ENCODE results near the gene NCF1.
"Not testable (repeated sequence)": the region's sequence is repeated elsewhere in the genome, so short reads cannot be mapped to it uniquely, and the experiment has no call there.

The NCF1 gene

GRCh38 chr7:74773760-74774750 lies at the start of gene NCF1:
Gene NCF1, plus strand, starts transcription at chr7:74774011. Its CDS starts 21 bp downstream, at chr7:74774032.
- DNase-seq, result not testable (repeated sequence)

- no peak for DNase-seq
These were observed 48.0 kb upstream of the NCF1 start for GRCh38 chr7:74725840-74726239.

- DNase-seq, result no peak
These were observed 47.3 kb upstream of the NCF1 start for GRCh38 chr7:74726309-74727101.

- DNase-seq, result not testable (repeated sequence)
These were observed 45.1 kb upstream of the NCF1 start for GRCh38 chr7:74728686-74729085.

GRCh38 chr7:74730186-74730585 lies 43.6 kb upstream of the NCF1 start:
- not testable (repeated sequence) for DNase-seq

GRCh38 chr7:74739974-74740703 lies 33.7 kb upstream of the NCF1 start:
- DNase-seq, result not testable (repeated sequence)

- DNase-seq, result not testable (repeated sequence)
These were observed 29.8 kb upstream of the NCF1 start for GRCh38 chr7:74743936-74744557.

GRCh38 chr7:74753921-74754482 lies 19.8 kb upstream of the NCF1 start:
- DNase-seq, result not testable (repeated sequence)

- not testable (repeated sequence) for DNase-seq
These were observed 17.1 kb upstream of the NCF1 start for GRCh38 chr7:74756673-74757072.

GRCh38 chr7:74758268-74758667 lies 15.5 kb upstream of the NCF1 start:
- not testable (repeated sequence) for DNase-seq

GRCh38 chr7:74758982-74759381 lies 14.8 kb upstream of the NCF1 start:
- not testable (repeated sequence) for DNase-seq

GRCh38 chr7:74765205-74765918 lies 8.4 kb upstream of the NCF1 start:
- DNase-seq, result not testable (repeated sequence)

- not testable (repeated sequence) for DNase-seq
These were observed 7.3 kb upstream of the NCF1 start for GRCh38 chr7:74766509-74766908.

GRCh38 chr7:74766991-74767390 lies 6.8 kb upstream of the NCF1 start:
- DNase-seq, result not testable (repeated sequence)

- DNase-seq, result not testable (repeated sequence)
These were observed 3.7 kb upstream of the NCF1 start for GRCh38 chr7:74770062-74770461.

GRCh38 chr7:74772093-74772492 lies 1.7 kb upstream of the NCF1 start:
- DNase-seq, result not testable (repeated sequence)

GRCh38 chr7:74775111-74775510 lies 1.3 kb downstream of the NCF1 start:
- not testable (repeated sequence) for DNase-seq

- DNase-seq, result not testable (repeated sequence)
These were observed 5.2 kb downstream of the NCF1 start for GRCh38 chr7:74779053-74779452.

- not testable (repeated sequence) for DNase-seq
These were observed 7.9 kb downstream of the NCF1 start for GRCh38 chr7:74781746-74782145.

- not testable (repeated sequence) for DNase-seq
These were observed 9.8 kb downstream of the NCF1 start for GRCh38 chr7:74783595-74783994.
